SHP77 (cell line): ENCODE data around the gene DISC1.
"Not testable (repeated sequence)": the region's sequence is repeated elsewhere in the genome, so short reads cannot be mapped to it uniquely, and the experiment has no call there.

Source experiments
- DNase-seq, 2 experiments: peaks; one replicate each; lab custom pipeline; 2025; lab: John Stamatoyannopoulos, UW

DISC1 gene

DNA sequence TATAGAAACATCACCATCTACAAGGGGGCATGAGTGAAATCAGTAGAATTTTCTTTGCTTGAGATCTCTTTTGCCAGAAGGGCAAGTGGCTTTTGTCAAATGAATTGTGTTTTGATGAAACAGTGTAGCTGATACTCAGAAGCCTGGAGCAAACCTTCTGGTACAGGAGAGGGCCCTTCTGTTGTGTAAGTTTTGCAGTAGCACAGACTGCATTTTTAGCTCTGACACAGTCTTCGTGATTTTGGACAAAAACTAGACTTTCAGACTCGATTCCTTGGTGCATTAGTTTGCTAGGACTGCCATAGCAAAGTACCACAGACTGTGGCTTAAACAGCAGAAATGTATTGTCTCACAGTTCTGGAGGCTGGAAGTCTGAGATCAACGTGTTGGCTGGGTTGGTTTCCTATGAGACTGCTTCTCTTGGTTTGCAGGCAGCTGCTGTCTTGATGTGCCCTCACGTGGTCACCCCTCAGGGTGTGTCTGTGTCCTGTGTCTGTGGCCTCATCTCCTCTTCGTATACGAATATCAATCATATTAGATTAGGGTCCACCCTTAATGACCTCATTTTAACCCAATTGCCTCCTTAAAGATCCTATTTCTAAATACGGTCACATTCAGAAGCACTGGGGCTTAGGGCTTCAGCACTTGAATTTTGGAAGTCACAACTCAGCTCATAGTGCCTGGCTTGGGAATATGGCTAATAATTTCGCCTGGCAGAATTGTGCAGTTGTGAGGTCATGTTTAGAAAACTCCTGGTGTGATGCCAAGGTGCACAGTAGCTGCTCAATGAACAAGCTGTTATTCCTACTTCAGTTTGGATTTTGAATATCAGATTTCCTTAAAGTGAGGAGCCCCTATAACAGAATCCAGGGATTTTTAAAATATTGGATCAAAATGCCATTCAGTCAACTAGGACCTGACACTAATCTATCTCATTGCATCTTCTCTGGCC is 21.2 kb upstream of the DISC1 start:
- no peak for DNase-seq

DNA sequence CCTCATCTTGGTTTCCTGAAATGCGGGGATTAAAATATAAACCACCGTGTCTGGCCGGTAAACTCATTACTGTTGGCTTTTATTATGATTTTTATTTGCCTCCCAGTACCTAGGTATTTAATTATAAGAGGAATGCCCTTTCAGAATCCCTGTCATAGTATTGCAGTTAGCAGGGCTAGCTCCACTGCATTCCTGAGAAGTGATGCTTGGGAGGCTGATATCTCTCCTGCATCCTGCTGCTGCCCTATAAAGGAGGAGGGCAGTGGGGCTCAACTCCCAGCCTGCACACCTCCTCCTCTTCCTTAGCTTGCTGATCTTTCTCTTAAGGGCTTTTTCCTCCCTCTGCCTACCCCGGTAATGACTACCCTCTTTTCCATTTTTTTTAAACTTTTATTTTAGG is 19.9 kb upstream of the DISC1 start:
- no peak for DNase-seq

DNA sequence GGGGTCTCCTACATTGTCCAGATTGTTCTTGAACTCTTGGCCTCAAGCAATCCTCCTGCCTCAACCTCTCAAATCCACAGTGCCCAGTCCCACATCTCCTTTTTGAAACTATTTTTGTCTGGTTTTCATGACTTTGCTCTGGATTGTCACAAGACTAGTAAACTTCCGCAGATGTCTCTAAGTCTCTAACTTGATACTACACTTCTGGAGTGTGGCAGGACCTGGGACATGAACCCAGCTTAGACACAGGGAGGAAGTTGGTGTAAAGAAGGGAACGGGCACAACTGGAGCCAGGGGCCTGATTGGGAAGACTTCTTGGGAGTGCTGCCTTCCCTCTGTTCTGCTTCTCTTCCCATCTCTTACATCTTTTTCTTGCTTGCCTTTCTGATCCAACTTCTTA is 16.2 kb upstream of the DISC1 start:
- no peak for DNase-seq

DNA sequence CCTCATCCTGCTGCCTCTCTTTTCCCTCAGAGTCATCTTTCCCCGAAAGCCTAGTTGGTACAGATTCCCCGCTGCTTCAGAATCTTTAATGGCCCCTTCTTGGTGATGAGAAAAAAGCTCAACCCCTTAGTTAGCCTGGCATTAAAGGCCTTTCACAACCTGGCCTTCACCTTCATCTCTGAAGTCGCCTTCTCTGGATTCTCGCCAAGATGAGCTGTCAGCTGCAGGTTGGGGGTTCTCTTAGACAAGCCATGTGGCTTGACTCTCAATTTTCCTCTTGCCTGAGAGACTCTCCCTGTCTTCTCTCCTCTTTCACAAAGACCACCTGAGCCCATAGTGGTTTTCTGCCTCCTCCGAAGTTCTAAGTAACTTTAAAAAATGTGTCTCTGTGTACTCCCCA is 15.5 kb upstream of the DISC1 start:
- no peak for DNase-seq

DNA sequence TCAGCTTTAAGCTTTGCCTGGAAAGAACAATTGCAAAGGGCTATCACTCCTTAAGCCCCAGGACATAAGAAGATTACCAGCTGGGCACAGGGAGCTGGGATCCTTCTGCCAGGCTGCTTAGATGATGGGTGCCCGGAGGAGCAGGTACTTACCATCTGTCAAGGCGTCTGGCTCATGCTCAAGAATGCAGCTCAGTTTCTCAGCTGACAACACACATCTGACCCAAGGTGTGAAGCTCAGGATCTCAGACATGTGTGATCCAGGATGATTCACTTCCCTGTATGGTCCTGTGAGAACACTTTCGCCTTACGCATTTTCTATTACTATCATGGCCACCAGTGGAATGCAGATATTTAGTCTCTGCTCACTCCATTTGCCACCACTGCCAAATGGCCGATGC is 14.7 kb upstream of the DISC1 start:
- no peak for DNase-seq

DNA sequence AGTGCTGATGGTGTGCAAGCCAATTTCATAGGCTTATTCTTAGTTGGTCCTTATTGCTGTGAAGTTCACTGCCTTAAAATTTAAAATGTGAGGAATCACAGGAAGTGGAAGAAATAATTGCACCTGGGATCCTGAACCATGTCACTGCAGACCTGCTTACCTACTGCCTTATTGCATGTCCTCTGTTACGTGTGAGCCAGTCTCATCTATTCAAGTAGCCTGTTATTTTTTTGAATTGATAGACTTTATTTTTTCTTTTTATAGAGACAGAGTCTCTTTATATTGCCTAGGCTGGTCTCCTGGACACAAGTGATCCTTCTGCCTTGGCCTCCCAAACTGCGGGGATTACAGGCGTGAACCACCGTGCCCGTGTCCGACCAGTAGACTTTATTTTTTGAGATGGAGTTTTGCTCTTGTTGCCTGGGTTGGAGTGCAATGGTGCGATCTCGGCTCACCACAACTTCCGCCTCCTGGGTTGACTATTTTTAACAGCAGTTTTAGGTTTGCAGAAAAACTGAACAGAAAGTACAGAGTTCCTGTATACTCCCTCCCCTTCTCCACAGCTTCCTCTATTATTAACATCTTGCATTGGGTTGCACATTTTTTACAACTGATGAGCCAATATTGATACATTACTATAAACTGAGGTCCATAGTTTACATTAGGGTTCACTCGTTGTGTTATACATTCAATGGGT is 14.0 kb upstream of the DISC1 start:
- no peak for DNase-seq

DNA sequence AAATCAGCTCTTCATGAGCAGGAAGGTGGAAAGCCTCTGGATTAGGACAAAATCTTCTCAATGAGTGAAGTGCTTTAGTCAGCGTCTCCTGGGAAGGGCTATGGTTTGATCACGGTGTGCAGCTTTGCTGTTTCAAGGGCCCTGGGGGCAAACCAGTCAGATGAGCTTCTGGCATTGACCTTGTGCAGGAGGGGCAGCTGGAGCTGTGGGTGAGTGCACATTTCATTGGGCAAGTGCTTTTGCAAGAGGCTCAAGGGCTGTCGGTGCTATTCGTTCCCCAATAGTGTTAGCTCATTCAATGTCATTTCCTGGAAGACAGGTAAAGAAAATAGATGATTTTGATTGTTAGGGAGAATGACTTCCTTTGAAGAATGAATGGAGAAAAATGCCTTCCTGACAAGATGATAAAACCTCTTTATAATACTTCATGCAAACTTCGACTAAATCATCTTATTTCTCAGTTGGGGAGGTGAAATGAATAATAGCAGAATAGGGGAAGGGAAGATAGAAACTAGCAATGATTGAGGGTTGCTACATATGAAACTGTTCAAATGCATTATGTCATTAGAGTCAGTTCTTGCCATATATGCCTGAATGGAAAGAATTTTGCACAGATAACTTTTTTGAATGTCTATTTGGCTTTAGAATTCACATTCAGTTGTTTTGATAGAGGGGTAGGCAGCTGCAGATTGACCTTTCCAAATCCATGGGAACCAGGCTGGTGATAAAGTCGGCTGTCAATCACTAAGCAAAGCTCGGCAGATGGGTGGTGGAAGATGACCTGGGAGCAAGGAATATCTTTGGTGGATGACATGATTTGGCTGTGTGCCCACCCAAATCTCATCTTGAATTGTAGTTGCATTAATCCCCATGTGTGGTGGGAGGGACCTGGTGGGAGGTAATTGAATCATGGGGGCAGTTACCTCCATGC is 12.9 kb upstream of the DISC1 start:
- no peak for DNase-seq

DNA sequence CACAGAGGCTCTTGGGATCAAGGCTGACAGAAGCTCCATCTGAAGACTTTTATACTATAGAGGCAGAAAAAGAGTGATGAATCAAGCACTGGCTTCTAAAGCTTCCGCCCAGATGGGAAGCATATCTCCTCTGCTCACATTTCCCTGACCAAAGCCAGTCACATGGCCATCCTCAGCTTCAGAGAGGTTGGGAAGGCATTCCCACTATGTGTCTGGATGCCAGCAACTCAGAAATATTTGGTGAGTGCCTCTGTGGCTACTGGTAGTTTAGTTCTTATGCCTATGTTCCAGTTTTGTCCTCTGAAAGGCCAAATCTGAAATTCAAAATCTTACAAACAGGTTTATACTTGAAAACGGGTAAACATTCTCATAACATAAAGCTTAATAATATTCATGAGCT is 9.9 kb upstream of the DISC1 start:
- DNase-seq = no peak

DNA sequence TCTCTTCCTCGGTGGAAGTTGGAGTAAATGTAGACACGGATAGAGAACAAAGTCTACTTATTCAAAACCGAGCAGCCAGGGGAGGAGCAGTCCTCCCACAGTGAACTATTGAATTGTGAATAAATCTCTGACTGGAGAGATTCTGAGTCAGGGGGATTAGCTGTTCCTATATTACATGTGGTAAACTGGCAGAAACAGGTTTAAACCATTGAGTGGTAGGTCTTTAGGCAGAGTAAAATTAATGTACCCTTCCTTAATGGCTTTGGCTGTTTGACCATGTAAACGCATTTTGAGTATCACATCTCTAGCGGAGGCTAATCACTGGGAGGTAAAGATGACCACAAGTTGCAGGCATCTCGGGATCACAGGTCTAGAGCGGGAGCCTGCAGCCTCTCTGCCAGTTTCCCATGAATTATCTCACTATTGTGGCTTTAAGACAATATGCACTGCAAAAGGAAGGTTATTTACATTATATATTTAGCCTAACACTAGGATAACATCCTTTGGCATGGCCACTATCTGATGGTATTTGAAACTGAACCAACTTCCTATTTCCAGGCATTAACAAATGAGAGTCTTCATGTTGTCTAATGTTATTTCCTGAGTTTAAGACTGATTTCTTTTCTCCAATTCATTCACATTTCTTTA is 7.9 kb upstream of the DISC1 start:
- no peak for DNase-seq

DNA sequence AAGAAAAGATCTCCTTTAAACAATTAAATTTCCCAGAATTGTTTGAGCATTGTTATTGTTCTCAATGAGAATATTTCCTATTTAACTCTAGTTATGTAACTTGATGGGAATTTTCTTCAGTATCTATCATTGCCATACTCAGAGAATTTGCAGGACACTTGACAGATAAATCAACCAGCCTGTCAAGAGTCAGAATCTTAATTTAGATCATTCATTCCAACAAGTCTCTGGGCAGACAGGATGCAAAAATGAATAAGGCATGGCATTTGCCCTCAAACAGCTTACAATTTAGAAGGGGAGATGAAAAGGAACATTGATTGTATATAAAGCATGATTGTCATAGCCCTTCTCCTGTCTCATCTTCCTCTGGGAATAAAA is 7.3 kb upstream of the DISC1 start:
- no peak for DNase-seq

DNA sequence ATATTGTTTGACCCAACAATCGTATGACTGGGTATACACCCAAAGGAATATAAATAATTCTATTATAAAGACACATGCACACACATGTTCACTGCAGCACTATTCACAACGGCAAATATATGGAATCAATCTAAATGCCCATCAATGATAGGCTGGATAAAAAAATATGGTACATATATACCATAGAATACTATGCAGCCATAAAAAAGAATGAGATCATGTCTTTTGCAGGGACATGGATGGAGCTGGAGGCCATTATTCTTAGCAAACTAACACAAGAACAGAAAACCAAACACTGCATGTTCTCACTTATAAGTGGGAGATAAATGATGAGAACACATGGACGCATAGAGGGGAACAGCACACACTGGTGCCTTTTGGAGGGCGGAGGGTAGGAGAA is 1.5 kb upstream of the DISC1 start:
- not testable (repeated sequence) for DNase-seq

DNA sequence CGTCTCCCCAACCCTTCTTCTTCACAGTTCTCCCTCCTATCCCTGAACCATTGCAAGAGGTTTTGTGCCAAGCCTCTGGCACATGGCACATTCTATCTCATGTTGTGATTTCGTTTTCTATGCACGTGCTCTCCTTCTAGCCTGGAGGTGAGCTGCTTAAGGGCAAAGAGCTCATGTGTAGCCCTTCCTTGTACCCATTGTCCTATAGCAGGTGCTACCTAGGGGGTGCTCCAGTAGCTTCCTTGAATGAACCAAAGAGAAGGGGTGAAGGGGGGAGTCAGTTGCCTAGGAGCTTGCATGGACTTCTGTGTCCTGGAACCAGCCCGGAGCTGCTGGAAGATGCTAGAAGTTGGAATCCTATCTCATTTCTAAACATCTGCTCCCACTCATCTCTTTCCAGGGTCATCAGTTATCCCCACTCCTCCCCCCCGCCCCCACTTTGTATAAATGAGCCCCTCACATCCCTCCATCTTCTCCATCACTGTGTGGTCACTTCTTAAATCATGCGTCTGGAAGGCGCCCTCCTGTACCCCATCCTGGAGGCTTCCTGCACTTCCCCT is 535 bp upstream of the DISC1 start:
- no peak for DNase-seq

DNA sequence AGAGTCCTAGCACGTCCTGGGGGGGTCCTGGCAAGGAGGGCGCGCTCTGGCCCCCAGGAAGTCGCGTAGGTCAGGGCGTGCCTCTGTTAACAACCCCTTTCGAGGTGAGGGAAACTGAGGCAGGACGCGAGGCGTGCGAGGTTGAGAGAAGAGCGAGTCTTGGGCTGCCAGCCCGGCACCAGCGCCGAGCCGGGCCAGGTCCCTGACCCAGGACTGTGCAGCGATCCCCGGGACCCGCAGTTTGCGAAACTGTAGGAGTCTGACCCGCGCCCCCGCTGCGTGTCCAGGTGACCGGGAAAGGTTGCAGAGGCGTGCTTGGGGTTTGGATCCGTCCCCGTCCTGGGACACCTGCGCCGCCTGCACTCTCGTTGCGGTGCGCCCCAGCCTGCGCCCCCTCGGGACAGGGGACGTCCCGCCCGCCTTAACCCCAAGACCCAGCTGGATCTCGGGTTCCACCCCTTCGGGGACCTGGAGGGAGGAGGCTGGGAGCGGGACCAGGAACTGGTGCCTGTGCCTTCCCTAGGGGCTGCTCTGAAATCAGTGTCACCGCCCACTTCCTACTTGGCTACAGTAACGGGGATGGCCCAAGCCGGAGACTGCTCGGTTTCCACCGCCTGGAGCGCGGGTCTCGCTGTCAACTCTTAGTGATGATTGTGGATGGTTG is 493 bp downstream of the DISC1 start:
- DNase-seq = peak in 1 of 2 experiments; percentile 61

DNA sequence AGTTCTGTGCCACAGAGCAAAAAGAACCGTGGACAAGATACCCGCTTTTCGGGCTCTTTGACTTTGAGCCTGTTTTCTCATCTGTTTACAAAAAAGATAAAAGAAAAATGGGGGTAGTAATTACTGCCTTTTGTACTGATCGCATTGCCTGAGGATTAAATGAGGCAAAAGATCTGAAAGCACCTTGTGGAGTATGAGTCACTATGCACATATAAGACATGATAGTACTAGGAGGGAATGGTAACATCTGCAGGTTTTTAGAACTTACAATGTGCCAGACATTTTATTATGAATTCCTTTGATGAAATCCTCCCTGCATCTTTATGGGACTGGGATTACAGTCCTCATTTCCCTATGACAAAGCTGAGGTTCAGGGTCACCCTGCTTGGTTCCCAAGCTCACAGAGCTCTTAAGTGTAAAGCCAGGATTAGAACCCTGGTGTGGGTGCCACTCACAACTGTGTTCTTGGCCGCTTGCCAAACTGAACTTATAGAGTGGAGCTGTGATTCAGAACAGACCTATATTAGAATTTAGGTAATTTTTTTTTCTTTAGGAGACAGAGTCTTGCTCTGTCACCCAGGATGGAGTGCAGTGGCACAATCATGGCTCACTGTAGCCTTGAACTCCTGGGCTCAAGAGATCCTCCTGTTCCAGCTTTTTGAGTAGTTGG is 1.8 kb downstream of the DISC1 start:
- no peak for DNase-seq

DNA sequence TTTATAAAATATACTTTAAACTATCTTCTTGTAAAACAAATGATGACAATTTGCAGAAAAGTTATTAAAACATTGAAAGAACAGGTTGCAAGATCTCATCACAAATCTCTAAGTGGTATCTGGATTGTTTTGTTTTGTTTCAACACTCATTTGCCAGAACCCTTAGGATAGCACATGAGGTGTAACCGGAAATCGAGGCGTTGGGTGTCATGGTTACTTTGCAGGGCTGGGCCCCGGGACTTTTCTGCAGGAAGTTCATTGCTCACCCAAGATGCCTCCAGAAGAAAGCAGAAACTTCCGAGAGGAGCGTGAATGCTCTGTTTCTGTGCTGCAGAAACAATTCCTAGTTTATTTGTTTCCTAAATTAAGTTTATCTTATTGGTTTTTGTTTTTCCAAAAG is 2.5 kb downstream of the DISC1 start:
- DNase-seq = no peak

DNA sequence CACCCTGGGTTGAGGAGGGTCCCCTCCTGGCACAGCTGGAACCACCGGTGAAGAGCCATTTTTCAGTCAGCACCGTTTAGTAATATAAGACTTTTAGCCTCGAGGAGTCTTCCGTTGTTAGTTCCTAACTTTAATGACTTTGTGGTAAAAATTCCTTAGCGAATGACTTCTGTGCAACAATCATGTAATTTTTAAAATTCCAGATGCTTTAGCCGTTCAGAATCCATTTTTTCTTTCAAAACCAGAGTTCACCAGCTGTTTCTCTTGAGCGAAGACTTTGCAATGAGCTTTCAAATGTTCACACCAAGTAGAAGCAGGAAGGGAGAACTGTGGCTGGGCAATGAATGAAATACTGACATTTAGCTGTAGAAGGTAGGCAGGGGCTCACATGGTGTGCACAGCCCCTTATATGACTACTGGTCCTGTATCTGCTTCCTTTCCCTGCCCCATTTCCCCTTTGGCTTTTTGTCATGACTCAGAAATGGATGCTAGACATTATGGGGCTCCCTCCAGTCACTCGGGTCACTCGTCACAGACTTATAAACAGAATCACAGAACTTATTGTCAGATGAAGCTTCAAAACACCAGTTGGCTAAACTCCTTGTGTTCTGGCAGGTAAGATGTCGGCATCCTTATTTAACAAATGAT is 4.1 kb downstream of the DISC1 start:
- no peak for DNase-seq

DNA sequence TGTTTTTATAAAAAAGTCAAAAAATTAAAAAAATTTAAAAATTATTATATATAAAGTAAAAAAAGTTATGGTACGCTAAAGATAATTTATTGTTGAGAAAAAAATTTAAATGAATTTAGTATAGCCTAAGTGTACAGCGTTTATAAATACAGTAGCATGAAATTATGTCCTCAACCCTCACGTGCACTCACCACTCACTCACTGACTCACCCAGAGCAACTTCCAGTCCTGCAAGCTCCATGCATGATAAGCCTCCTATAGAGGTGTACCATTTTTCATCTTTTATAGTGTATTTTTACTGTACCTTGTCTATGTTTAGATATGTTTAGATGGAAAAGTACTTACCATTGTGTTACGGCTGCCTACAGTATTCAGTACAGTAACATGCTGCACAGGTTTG is 5.1 kb downstream of the DISC1 start:
- DNase-seq = no peak

DNA sequence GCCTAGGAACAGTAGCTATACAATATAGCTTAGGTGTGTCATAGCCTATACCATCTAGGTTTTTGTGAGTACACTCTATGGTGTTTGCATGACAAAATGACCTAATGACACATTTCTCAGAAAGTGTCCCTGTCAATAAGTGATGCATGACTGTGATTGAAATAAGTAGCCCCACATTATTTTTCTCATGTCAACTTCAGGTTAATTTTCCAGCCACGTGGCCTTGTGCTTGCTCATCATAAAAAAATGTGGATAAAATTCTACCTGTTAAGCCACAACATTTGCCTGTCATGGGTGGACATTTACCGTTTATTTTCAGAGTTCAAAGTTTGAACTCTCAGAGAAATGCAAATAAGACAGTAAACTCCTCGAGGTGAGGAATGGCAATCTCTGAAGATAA is 5.5 kb downstream of the DISC1 start:
- DNase-seq = no peak

DNA sequence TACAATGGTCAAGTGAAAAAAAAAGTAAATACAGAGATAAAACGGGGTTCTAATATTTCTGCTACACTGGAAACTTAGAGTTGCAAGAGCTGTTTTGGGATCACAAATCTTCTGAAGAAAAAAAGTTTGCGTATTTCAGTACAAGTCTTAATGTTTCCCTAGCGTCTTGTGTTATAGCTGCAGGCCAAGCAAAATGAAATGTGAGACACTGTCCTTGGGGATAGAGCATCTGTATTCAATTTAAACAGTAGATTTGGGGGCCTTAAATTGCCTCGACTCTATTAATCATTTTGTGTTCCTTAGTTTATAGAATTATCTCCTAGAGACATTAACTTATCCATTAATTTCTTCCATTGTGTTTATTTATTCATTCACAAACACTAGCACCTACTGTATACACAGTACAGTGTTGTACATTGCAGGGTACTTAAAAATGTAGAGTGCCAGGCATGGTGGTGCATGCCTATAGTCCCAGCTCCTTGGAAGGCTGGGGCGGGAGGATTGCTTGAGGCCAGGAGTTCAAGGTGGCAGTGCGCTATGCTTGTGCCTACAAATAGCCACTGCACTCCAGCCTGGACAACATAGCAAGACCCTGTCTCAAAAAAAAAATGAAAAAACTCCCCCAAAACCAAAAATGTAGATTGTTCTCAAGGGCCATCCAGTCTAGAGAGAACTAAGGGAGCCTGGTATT is 7.9 kb downstream of the DISC1 start:
- DNase-seq = no peak
